HL-60 (cell line): Measurements from ENCODE around the gene VCAN.

Experiments used
- DNase-seq, 2 experiments: peaks; one replicate each; pipeline ENCODE4 v3.0.0-alpha.2; 2010 to 2020; ENCODE audit warnings: low read depth in 1 of 2, low spot score in 1 of 2
- H3K27ac ChIP-seq: fragments of 250-450 bp; sonication (Bioruptor Pico); replicated peaks from 2 replicates; pipeline ENCODE4 v1.5.1; 2020; ENCODE audit warnings: mild to moderate bottlenecking, moderate library complexity
- H3K27me3 ChIP-seq: fragments of 250-450 bp; sonication (Bioruptor Pico); 2 replicates; pipeline ENCODE4 v1.5.1; 2021; ENCODE audit warnings: mild to moderate bottlenecking, moderate library complexity; ENCODE audit not compliant: insufficient read depth, poor library complexity, severe bottlenecking
- H3K4me3 ChIP-seq: replicated peaks from 2 replicates; pipeline ENCODE4 v1.5.1; 2011; ENCODE audit warnings: mild to moderate bottlenecking, control low read depth, low read length; ENCODE audit not compliant: insufficient read depth
- GABPA ChIP-seq: IDR thresholded peaks from 2 replicates; pipeline ENCODE4 v1.6.1; 2012; ENCODE audit warnings: low read depth
- POLR2AphosphoS5 ChIP-seq: IDR thresholded peaks from 2 replicates; pipeline ENCODE4 v1.6.1; 2012; ENCODE audit warnings: low read depth
- SPI1 ChIP-seq: IDR thresholded peaks from 2 replicates; pipeline ENCODE4 v1.6.1; 2012; ENCODE audit warnings: low read depth, mild to moderate bottlenecking, borderline replicate concordance
- TF ChIP-seq, protein P1 (sequence below): IDR thresholded peaks from one replicate; pipeline ENCODE4 v1.5.1; 2011; ENCODE audit warnings: low read length, control low read depth, inconsistent platforms; ENCODE audit not compliant: insufficient read depth
- TF ChIP-seq, protein P2 (sequence below): IDR thresholded peaks from 2 replicates; pipeline ENCODE4 v1.6.1; 2012; ENCODE audit warnings: low read depth; ENCODE audit not compliant: insufficient replicate concordance

VCAN gene

DNA sequence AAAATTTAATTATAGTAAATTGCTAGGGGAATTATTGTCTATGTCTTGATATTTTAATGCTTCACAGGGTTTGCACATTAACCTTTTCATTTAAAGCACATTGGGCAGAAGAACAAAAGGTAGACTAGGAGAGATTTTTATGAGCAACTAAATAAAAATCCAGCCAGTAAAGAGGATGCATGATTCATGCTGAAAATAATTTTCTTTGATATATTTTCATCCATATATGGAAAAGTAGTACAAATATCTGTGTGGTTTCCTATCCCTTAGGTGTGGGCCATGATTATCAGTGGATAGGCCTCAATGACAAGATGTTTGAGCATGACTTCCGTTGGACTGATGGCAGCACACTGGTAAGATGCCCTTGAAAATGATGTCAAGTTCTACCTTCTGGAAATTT, 83.1 kb downstream of the VCAN start:
- no peak for DNase-seq

DNA sequence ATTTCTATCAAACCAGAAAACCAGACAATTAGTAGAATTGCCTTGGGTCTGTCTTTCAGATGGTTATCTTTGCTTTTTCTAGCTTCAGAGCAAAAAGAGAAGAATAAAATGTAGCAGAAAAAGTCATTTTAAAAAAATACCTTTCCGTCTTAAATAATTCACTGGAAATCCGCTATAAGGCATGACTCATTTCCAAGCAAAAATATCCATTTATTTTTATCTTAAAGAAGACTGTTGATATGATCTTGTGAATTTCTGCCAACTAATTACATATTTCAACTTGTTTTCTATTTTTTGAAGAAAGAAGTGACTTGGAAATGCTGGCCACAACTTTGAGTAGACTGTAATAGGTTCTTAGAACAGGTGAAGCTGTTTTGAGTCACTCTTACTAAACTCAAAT, 83.7 kb downstream of the VCAN start:
- Histone ChIP-seq H3K27me3 (no peaks in the 10 kb centered on the region), H3K27ac (no peak overlapping the region), H3K4me3 (no peak overlapping the region)
- TF ChIP-seq, protein P1, sequence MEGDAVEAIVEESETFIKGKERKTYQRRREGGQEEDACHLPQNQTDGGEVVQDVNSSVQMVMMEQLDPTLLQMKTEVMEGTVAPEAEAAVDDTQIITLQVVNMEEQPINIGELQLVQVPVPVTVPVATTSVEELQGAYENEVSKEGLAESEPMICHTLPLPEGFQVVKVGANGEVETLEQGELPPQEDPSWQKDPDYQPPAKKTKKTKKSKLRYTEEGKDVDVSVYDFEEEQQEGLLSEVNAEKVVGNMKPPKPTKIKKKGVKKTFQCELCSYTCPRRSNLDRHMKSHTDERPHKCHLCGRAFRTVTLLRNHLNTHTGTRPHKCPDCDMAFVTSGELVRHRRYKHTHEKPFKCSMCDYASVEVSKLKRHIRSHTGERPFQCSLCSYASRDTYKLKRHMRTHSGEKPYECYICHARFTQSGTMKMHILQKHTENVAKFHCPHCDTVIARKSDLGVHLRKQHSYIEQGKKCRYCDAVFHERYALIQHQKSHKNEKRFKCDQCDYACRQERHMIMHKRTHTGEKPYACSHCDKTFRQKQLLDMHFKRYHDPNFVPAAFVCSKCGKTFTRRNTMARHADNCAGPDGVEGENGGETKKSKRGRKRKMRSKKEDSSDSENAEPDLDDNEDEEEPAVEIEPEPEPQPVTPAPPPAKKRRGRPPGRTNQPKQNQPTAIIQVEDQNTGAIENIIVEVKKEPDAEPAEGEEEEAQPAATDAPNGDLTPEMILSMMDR, result no peak
- no peak for TF ChIP-seq POLR2AphosphoS5
- no peak for DNase-seq

More for the DNA sequence above, 83.1 kb downstream of the VCAN start:
- H3K27ac ChIP-seq, result no peak overlapping the region
- TF ChIP-seq SPI1 (no peak), POLR2AphosphoS5 (no peak), GABPA (no peak)
- TF ChIP-seq, protein P2, sequence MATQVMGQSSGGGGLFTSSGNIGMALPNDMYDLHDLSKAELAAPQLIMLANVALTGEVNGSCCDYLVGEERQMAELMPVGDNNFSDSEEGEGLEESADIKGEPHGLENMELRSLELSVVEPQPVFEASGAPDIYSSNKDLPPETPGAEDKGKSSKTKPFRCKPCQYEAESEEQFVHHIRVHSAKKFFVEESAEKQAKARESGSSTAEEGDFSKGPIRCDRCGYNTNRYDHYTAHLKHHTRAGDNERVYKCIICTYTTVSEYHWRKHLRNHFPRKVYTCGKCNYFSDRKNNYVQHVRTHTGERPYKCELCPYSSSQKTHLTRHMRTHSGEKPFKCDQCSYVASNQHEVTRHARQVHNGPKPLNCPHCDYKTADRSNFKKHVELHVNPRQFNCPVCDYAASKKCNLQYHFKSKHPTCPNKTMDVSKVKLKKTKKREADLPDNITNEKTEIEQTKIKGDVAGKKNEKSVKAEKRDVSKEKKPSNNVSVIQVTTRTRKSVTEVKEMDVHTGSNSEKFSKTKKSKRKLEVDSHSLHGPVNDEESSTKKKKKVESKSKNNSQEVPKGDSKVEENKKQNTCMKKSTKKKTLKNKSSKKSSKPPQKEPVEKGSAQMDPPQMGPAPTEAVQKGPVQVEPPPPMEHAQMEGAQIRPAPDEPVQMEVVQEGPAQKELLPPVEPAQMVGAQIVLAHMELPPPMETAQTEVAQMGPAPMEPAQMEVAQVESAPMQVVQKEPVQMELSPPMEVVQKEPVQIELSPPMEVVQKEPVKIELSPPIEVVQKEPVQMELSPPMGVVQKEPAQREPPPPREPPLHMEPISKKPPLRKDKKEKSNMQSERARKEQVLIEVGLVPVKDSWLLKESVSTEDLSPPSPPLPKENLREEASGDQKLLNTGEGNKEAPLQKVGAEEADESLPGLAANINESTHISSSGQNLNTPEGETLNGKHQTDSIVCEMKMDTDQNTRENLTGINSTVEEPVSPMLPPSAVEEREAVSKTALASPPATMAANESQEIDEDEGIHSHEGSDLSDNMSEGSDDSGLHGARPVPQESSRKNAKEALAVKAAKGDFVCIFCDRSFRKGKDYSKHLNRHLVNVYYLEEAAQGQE, result no peak
- TF ChIP-seq, protein P1, result no peak
- H3K4me3 ChIP-seq, result no peak overlapping the region
- no peaks in the 10 kb centered on the region for H3K27me3 ChIP-seq

DNA sequence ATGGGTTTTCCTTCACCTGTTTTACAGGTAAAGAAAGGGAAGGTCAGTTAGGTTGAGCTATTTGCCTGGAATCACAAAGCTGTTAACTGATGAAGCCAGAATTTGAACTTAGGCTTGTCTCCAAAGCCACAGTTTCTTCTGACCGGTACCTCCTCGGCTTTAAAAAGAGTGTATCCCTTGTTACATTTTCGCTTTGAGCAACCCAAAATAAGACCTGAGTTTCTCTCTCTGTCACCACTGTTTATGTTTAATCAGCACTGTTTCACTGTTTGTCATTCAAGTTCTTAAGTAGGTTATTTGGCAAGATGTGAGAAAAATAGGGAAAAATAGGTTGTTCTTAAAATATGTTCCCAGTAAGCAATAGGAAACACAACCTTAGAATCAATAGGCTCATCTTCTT, 84.6 kb downstream of the VCAN start:
- TF ChIP-seq POLR2AphosphoS5 (no peak), SPI1 (no peak), GABPA (no peak)
- TF ChIP-seq, protein P2, result no peak
- H3K27ac ChIP-seq, result no peak overlapping the region
- no peak for DNase-seq
- no peak overlapping the region for H3K4me3 ChIP-seq
- no peaks in the 10 kb centered on the region for H3K27me3 ChIP-seq

DNA sequence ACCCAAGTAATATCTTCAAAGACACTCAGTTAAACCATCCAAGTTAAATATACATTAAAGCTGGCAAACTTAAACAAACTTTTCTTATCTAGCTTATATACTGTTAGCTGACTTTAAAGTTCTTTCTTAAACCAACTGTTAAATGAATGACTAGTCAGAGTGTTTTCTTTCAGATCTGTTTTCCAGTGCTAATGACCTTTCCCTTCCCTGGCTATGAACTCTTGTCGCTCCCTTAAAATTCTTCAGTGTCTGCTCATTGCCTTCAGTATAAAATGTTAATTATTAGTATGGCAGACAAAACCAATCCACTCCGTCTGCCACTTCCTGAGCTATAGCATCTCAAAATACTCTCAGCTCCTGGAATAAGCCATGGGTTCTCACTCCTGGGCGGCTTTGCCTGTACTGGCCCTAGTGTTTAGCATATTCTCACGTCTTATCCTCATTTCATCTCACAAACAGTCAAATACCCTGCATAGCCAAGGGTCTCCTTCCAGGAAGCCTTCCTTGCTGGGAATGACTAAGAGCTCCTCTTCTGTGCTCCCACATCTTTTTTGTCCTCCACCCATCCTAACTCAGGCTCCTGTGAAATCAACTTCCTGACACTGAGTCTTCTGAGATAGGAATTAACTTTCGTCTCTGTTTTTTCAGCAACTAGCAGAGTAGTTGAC, 87.7 kb downstream of the VCAN start:
- no peak for TF ChIP-seq GABPA
- TF ChIP-seq, protein P2, result no peak
- TF ChIP-seq, protein P1, result no peak
- no peak for TF ChIP-seq SPI1
- TF ChIP-seq POLR2AphosphoS5, result no peak
- Histone ChIP-seq H3K4me3 (no peak overlapping the region), H3K27me3 (no peaks in the 10 kb centered on the region), H3K27ac (no peak overlapping the region)
- no peak for DNase-seq
